ENCODE measurements around the gene LRIT2. TPM values are rescaled to one million over a fixed set of nuclear protein-coding genes. Genes with fewer than 3 reads are reported as not detected.

The LRIT2 gene
- total RNA-seq, 4 donors from 2014 or later, result not detected

GRCh38 chr10:84226616-84227015, 1.3 kb upstream of the LRIT2 start:
- 72 to 80% methylated on average over 2 to 3 of the region's 3 CpGs for WGBS, 2 donors (ENCODE audit: low coverage in 1 of 2)
- in situ Hi-C loops (cut with MboI; ENCODE audit: low pct_ligation_motif_present in 1 of 4, low pct_unique_long_range_greater_than_20kb in 1 of 4, low sequenced_read_pairs in 3 of 4), result no loop called here

GRCh38 chr10:84224411-84225028, 824 bp downstream of the LRIT2 start:
- intact Hi-C loops (cut with DNase I; ENCODE audit: low total_unique reads) (no loop called here), in situ Hi-C loops (cut with MboI; ENCODE audit: low pct_ligation_motif_present in 1 of 4, low pct_unique_long_range_greater_than_20kb in 1 of 4, low sequenced_read_pairs in 3 of 4) (no loop called here)
- no peak for TF ChIP-seq POLR2AphosphoS5 (IDR thresholded peaks at IDR 0.05)
- H3K4me3 ChIP-seq, result no peak overlapping the region
- H3K4me1 ChIP-seq, result no peaks in the 10 kb centered on the region
- no peaks in the 10 kb centered on the region for H3K36me3 ChIP-seq
- H3K27me3 ChIP-seq, result peaks cover 5% of the 10 kb centered on the region
- 58% methylated on average over 6 of the region's 6 CpGs; no CpG with 5 or more reads in 1 of the 2 donors for WGBS, 2 donors (ENCODE audit: low coverage in 1 of 2)
- no peak overlapping the region for H3K27ac ChIP-seq
- no peaks in the 10 kb centered on the region for H3K9me3 ChIP-seq
- no peak for DNase-seq

More at GRCh38 chr10:84226616-84227015, 1.3 kb upstream of the LRIT2 start:
- Histone ChIP-seq H3K27me3 (peaks cover 5% of the 10 kb centered on the region), H3K27ac (no peak overlapping the region), H3K4me3 (no peak overlapping the region), H3K4me1 (no peaks in the 10 kb centered on the region), H3K36me3 (no peaks in the 10 kb centered on the region), H3K9me3 (no peaks in the 10 kb centered on the region)
- DNase-seq, result no peak
- no peak for TF ChIP-seq CTCF (IDR thresholded peaks at IDR 0.05)
- no peak for TF ChIP-seq POLR2A (IDR thresholded peaks at IDR 0.05)
- no peak for TF ChIP-seq EP300 (IDR thresholded peaks at IDR 0.05; ENCODE audit: low read depth)
- no peak for TF ChIP-seq POLR2AphosphoS5 (IDR thresholded peaks at IDR 0.05)
- intact Hi-C loops (cut with DNase I; ENCODE audit: low total_unique reads), result no loop called here

- H3K36me3 ChIP-seq, result no peaks in the 10 kb centered on the region
- no peak for DNase-seq
- TF ChIP-seq CTCF (IDR thresholded peaks at IDR 0.05) (no peak), POLR2A (IDR thresholded peaks at IDR 0.05) (no peak), POLR2AphosphoS5 (IDR thresholded peaks at IDR 0.05) (no peak), EP300 (IDR thresholded peaks at IDR 0.05; ENCODE audit: low read depth) (no peak)
- no peaks in the 10 kb centered on the region for H3K9me3 ChIP-seq
- no peak overlapping the region for H3K4me3 ChIP-seq
- no peaks in the 10 kb centered on the region for H3K4me1 ChIP-seq
- H3K27ac ChIP-seq, result no peak overlapping the region
- intact Hi-C loops (cut with DNase I; ENCODE audit: low total_unique reads), result no loop called here
- whole genome bisulfite sequencing, 2 donors (ENCODE audit: low coverage in 1 of 2), result 88 to 100% methylated on average over 1 to 6 of the region's 8 CpGs
- in situ Hi-C loops (cut with MboI; ENCODE audit: low pct_ligation_motif_present in 1 of 4, low pct_unique_long_range_greater_than_20kb in 1 of 4, low sequenced_read_pairs in 3 of 4), result no loop called here
- peaks cover 5% of the 10 kb centered on the region for H3K27me3 ChIP-seq
Observed at GRCh38 chr10:84221916-84222315, 3.4 kb downstream of the LRIT2 start.

- intact Hi-C loops (cut with DNase I; ENCODE audit: low total_unique reads), result no loop called here
- in situ Hi-C loops (cut with MboI; ENCODE audit: low pct_ligation_motif_present in 1 of 4, low pct_unique_long_range_greater_than_20kb in 1 of 4, low sequenced_read_pairs in 3 of 4), result no loop called here
- TF ChIP-seq EP300 (IDR thresholded peaks at IDR 0.05; ENCODE audit: low read depth) (no peak), POLR2AphosphoS5 (IDR thresholded peaks at IDR 0.05) (no peak), POLR2A (IDR thresholded peaks at IDR 0.05) (no peak), CTCF (IDR thresholded peaks at IDR 0.05) (no peak)
- Histone ChIP-seq H3K27ac (no peak overlapping the region), H3K4me3 (no peak overlapping the region), H3K36me3 (no peaks in the 10 kb centered on the region), H3K9me3 (no peaks in the 10 kb centered on the region), H3K27me3 (no peaks in the 10 kb centered on the region), H3K4me1 (no peaks in the 10 kb centered on the region)
- no peak for DNase-seq
- WGBS, 2 donors (ENCODE audit: low coverage in 1 of 2), result 88 to 92% methylated on average over 4 of the region's 4 CpGs
Observed at GRCh38 chr10:84217746-84218145, 7.6 kb downstream of the LRIT2 start.

- H3K9me3 ChIP-seq, result no peaks in the 10 kb centered on the region
- in situ Hi-C loops (cut with MboI; ENCODE audit: low pct_ligation_motif_present in 1 of 4, low pct_unique_long_range_greater_than_20kb in 1 of 4, low sequenced_read_pairs in 3 of 4) (no loop called here), intact Hi-C loops (cut with DNase I; ENCODE audit: low total_unique reads) (no loop called here)
- WGBS, 2 donors (ENCODE audit: low coverage in 1 of 2), result 87% methylated on average over 9 of the region's 9 CpGs; no CpG with 5 or more reads in 1 of the 2 donors
- no peaks in the 10 kb centered on the region for H3K27me3 ChIP-seq
- no peak for DNase-seq
- TF ChIP-seq EP300 (IDR thresholded peaks at IDR 0.05; ENCODE audit: low read depth) (no peak), POLR2AphosphoS5 (IDR thresholded peaks at IDR 0.05) (no peak), CTCF (IDR thresholded peaks at IDR 0.05) (no peak), POLR2A (IDR thresholded peaks at IDR 0.05) (no peak)
- no peak overlapping the region for H3K27ac ChIP-seq
- no peak overlapping the region for H3K4me3 ChIP-seq
- no peaks in the 10 kb centered on the region for H3K4me1 ChIP-seq
- H3K36me3 ChIP-seq, result no peaks in the 10 kb centered on the region
Observed at GRCh38 chr10:84216834-84217233, 8.5 kb downstream of the LRIT2 start.

Data from transverse colon (tissue), 4 donors.